Type B pancreatic cell (in vitro differentiated cells): ENCODE results near the gene SNAPC2. TPM values are rescaled to one million over a fixed set of nuclear protein-coding genes. Genes with fewer than 3 reads are reported as not detected.

ENCODE experiments used
- DNase-seq: peaks from one replicate; pipeline ENCODE4 v3.0.0; 2021; ENCODE audit warnings: mixed read lengths; ENCODE audit not compliant: unreplicated experiment; ENCODE audit errors: extremely low spot score
- H3K27ac Mint-ChIP-seq: 2 replicates; pipeline ENCODE4 v1.8.0; 2021; ENCODE audit warnings: mild to moderate bottlenecking, mixed read lengths
- H3K27me3 Mint-ChIP-seq: 2 replicates; pipeline ENCODE4 v1.8.0; 2021; ENCODE audit warnings: mixed read lengths
- H3K36me3 Mint-ChIP-seq: 2 replicates; pipeline ENCODE4 v1.8.0; 2021; ENCODE audit warnings: mixed read lengths
- H3K4me1 Mint-ChIP-seq: one replicate; pipeline ENCODE4 v1.8.0; 2021; ENCODE audit warnings: mixed read lengths; ENCODE audit not compliant: unreplicated experiment
- H3K4me3 Mint-ChIP-seq: 2 replicates; pipeline ENCODE4 v1.8.0; 2021; ENCODE audit warnings: mild to moderate bottlenecking, mixed read lengths
- H3K9me3 Mint-ChIP-seq: 2 replicates; pipeline ENCODE4 v1.8.0; 2021; ENCODE audit warnings: mixed read lengths
- total RNA-seq: library from RNA; stranded (reverse); gene quantifications from 2 replicates; pipeline ENCODE4 v1.2.1, GENCODE V29; 2021; ENCODE audit warnings: low replicate concordance
- TF ChIP-seq, protein P1 (sequence below): fragments of 200-600 bp; sonication (generic); conservative IDR thresholded peaks from 2 replicates; pipeline ENCODE4 v1.5.0; 2021; ENCODE audit warnings: antibody characterized with exemption, mild to moderate bottlenecking

Gene SNAPC2
- total RNA-seq, 1 donor from 2014 or later, result 15.0 TPM

DNA sequence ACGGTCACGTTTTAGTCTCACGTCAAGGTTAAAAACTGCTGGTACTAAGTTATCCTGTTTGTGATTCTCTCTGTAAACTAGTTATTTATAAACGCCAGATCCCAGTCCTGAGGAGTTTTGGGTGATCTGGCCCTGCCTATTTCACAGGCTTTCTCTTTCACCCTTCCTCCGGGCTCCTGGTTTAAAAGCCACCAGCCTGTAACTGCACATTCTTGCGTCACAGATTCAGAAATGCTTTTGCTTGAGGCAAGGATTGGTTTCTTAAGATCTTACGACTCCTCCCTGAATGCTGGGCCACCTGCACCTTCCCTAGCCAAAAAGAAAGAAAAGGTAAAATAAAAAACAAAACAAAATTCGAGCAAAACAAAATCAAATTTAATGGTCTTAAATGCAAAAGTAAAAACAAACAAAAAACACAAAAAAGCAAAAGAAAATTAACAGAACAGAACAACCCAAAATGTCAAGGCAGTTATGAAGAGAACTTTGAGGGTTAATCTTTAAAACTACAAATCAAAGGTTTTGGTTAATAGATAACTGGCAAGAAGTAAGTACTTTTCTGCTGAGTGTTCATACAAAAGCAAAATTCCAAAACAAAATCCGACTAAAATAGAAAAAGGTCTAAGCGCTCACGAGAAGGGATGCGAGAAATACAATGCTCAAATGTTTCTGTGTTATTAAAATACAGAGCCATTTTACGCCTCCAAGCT is 41.9 kb downstream of the SNAPC2 start:
- TF ChIP-seq, protein P1, sequence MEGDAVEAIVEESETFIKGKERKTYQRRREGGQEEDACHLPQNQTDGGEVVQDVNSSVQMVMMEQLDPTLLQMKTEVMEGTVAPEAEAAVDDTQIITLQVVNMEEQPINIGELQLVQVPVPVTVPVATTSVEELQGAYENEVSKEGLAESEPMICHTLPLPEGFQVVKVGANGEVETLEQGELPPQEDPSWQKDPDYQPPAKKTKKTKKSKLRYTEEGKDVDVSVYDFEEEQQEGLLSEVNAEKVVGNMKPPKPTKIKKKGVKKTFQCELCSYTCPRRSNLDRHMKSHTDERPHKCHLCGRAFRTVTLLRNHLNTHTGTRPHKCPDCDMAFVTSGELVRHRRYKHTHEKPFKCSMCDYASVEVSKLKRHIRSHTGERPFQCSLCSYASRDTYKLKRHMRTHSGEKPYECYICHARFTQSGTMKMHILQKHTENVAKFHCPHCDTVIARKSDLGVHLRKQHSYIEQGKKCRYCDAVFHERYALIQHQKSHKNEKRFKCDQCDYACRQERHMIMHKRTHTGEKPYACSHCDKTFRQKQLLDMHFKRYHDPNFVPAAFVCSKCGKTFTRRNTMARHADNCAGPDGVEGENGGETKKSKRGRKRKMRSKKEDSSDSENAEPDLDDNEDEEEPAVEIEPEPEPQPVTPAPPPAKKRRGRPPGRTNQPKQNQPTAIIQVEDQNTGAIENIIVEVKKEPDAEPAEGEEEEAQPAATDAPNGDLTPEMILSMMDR, result no peak
- Mint-ChIP-seq H3K27me3 (no peaks in the 10 kb centered on the region), H3K36me3 (peaks cover 23% of the 10 kb centered on the region), H3K4me3 (peak overlapping the region; percentile 35), H3K9me3 (no peaks in the 10 kb centered on the region), H3K27ac (peak overlapping the region; percentile 86), H3K4me1 (peaks cover 6% of the 10 kb centered on the region)
- DNase-seq, result no peak

DNA sequence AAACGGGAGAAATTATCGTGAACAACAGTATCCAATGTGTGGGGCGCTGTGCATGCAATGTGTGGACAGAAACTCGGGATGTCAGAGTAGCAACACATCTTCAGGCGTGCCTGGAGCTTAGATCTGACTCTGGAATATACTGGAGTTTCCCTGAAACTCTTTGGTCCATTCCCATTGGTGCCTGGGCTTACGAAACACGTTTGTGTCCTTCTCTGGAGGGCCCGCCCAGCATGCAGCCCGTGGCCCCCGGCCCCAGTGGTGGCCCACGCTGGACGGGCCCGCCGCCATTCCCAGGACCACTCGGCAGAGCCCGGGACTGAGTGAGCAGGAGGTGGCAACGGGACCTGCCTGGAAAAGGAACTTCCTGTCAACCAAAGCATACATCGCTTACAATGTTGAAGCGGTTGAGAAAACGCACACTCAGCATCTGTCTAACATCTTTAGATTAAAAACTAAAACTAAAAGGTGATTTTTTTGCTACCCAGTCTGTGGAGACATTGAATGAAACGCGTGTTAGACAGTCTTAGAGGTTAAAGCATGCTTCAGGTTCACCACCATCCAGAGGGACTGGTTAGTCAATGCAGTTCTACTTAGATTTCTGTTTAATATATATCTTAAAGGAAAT is 42.6 kb downstream of the SNAPC2 start:
- Mint-ChIP-seq H3K36me3 (peaks cover 23% of the 10 kb centered on the region), H3K27me3 (no peaks in the 10 kb centered on the region), H3K9me3 (no peaks in the 10 kb centered on the region), H3K4me1 (peaks cover 6% of the 10 kb centered on the region), H3K4me3 (peak overlapping the region; percentile 35), H3K27ac (peak overlapping the region; percentile 86)
- TF ChIP-seq, protein P1, result no peak
- no peak for DNase-seq

GRCh38 chr19:7963566-7963965 is 43.4 kb downstream of the SNAPC2 start:
- Mint-ChIP-seq H3K4me1 (peaks cover 6% of the 10 kb centered on the region), H3K4me3 (no peak overlapping the region), H3K27me3 (no peaks in the 10 kb centered on the region), H3K36me3 (peaks cover 23% of the 10 kb centered on the region), H3K9me3 (no peaks in the 10 kb centered on the region), H3K27ac (no peak overlapping the region)
- TF ChIP-seq, protein P1, result no peak
- no peak for DNase-seq

- no peaks in the 10 kb centered on the region for H3K27me3 Mint-ChIP-seq
- peak overlapping the region; percentile 89 for H3K27ac Mint-ChIP-seq
- TF ChIP-seq, protein P1, result no peak
- H3K4me3 Mint-ChIP-seq, result peak overlapping the region; percentile 64
- H3K4me1 Mint-ChIP-seq, result peaks cover 6% of the 10 kb centered on the region
- no peak for DNase-seq
- no peaks in the 10 kb centered on the region for H3K9me3 Mint-ChIP-seq
- peaks cover 23% of the 10 kb centered on the region for H3K36me3 Mint-ChIP-seq
Measured at GRCh38 chr19:7965259-7965841, 45.2 kb downstream of the SNAPC2 start.

DNA sequence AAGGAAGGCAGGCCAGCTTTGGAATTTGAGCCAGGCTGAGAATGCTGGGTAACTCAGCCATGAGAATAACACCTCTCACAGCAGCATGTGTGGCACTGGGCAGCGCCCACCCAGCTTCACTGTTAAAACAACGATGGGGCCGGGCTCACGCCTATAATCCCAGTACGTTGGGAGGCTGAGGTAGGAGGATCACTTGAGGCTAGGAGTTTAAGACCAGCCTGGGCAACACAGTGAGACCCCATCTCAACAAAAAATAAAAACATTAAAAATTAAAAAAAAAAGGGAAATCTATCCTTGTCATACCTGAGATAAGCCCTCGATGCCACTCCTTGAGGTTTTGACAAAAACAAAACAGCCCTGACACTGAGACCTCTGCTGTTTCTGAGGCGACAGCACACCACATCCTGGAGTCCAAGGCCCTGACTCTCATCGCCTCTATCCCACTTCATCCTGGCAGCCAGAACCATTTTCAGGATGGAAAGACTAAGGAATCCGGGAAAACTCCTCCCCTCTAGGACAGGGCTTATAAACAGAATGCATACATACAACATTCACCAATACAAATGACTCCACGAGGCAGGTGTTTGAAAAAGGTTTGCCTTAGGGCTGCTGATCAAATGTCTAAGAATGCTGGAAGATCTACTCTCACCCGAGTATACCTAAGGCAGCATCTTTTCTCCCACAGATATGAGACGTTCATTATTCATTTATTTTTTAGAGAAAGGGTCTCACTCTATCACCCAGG is 46.0 kb downstream of the SNAPC2 start:
- H3K9me3 Mint-ChIP-seq, result no peaks in the 10 kb centered on the region
- no peaks in the 10 kb centered on the region for H3K27me3 Mint-ChIP-seq
- DNase-seq, result no peak
- TF ChIP-seq, protein P1, result no peak
- peaks cover 23% of the 10 kb centered on the region for H3K36me3 Mint-ChIP-seq
- peak overlapping the region; percentile 40 for H3K4me3 Mint-ChIP-seq
- H3K4me1 Mint-ChIP-seq, result peaks cover 6% of the 10 kb centered on the region
- peak overlapping the region; percentile 95 for H3K27ac Mint-ChIP-seq
